Osteocyte (in vitro differentiated cells): Measurements from ENCODE around the gene CAMK2B. TPM values are rescaled to one million over a fixed set of nuclear protein-coding genes. Genes with fewer than 3 reads are reported as not detected.

Experiments used
- DNase-seq: peaks from one replicate; pipeline ENCODE4 v3.0.0; 2021; ENCODE audit warnings: mixed read lengths; ENCODE audit not compliant: unreplicated experiment; ENCODE audit errors: extremely low spot score
- H3K27ac Mint-ChIP-seq: one replicate; pipeline ENCODE4 v1.8.0; 2021; ENCODE audit warnings: mild to moderate bottlenecking, mixed read lengths; ENCODE audit not compliant: unreplicated experiment
- H3K27me3 Mint-ChIP-seq: one replicate; pipeline ENCODE4 v1.8.0; 2021; ENCODE audit warnings: mixed read lengths; ENCODE audit not compliant: unreplicated experiment
- H3K36me3 Mint-ChIP-seq: one replicate; pipeline ENCODE4 v1.8.0; 2021; ENCODE audit warnings: mixed read lengths; ENCODE audit not compliant: unreplicated experiment
- H3K4me1 Mint-ChIP-seq: one replicate; pipeline ENCODE4 v1.8.0; 2021; ENCODE audit warnings: mixed read lengths; ENCODE audit not compliant: unreplicated experiment
- H3K4me3 Mint-ChIP-seq: one replicate; pipeline ENCODE4 v1.8.0; 2021; ENCODE audit warnings: mild to moderate bottlenecking, moderate library complexity, mixed read lengths; ENCODE audit not compliant: unreplicated experiment
- H3K9me3 Mint-ChIP-seq: one replicate; pipeline ENCODE4 v1.8.0; 2021; ENCODE audit warnings: mixed read lengths; ENCODE audit not compliant: unreplicated experiment
- CTCF ChIP-seq: fragments of 200-600 bp; sonication (generic); IDR thresholded peaks from 2 replicates; pipeline ENCODE4 v1.5.0; 2021; ENCODE audit warnings: antibody characterized with exemption, mild to moderate bottlenecking, moderate library complexity
- total RNA-seq: library from RNA; stranded (reverse); gene quantifications from 2 replicates; pipeline ENCODE4 v1.2.1, GENCODE V29; 2021

CAMK2B gene
- total RNA-seq, 1 donor from 2014 or later: not detected

DNA sequence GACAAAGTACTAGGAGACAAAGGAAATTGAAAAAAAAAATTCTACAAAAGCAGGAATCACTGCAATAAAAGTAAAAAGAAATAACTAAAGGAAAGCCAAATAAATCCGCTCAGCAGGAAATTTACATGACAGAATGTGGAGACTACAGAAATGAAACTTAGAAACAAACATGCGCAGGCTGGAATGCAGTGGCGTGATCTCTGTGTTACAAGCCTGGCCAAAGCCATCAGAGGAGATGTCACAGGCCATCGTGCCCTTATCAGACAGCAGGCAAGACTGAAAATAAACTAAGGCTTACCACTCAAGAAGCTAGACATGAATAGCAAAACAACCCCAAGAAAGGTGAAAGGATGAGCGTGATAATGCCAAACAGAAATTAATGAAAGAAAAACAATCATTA lies 6.3 kb upstream of the CAMK2B start:
- H3K27me3 Mint-ChIP-seq: peaks cover 41% of the 10 kb centered on the region
- no peak for DNase-seq
- H3K36me3 Mint-ChIP-seq: no peaks in the 10 kb centered on the region
- H3K4me3 Mint-ChIP-seq: no peak overlapping the region
- no peak for TF ChIP-seq CTCF
- peaks cover 14% of the 10 kb centered on the region for H3K4me1 Mint-ChIP-seq
- no peak overlapping the region for H3K27ac Mint-ChIP-seq
- peaks cover 7% of the 10 kb centered on the region for H3K9me3 Mint-ChIP-seq

- no peak for TF ChIP-seq CTCF
- no peak overlapping the region for H3K4me3 Mint-ChIP-seq
- no peak overlapping the region for H3K27ac Mint-ChIP-seq
- H3K9me3 Mint-ChIP-seq: no peaks in the 10 kb centered on the region
- H3K27me3 Mint-ChIP-seq: peaks cover 41% of the 10 kb centered on the region
- no peak for DNase-seq
- H3K36me3 Mint-ChIP-seq: no peaks in the 10 kb centered on the region
- peaks cover 17% of the 10 kb centered on the region for H3K4me1 Mint-ChIP-seq
Observed at GRCh38 chr7:44330331-44330730, 4.9 kb upstream of the CAMK2B start.

DNA sequence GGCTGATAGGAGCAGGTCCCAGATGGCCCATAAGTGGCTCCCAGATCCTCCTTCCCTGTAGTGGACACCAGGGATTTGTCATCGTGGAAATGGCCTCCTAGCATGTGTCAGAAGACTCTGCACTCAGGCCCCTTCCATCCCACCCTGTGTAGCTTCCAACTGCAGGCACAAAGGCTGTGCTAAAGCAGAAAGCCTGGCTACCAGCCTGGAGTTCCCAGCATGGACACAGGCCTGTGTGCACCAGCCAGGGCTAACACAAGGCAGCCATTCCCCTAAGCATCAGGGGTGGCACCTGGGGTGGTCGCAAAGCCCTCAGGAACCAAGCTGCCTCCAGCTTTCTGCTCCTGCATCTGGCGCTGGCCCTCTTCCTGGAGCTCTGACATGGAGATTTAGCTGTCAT lies 4.5 kb upstream of the CAMK2B start:
- no peak for TF ChIP-seq CTCF
- Mint-ChIP-seq H3K27me3 (peaks cover 41% of the 10 kb centered on the region), H3K4me1 (peaks cover 17% of the 10 kb centered on the region), H3K4me3 (no peak overlapping the region), H3K9me3 (no peaks in the 10 kb centered on the region), H3K27ac (no peak overlapping the region), H3K36me3 (no peaks in the 10 kb centered on the region)
- DNase-seq: no peak

DNA sequence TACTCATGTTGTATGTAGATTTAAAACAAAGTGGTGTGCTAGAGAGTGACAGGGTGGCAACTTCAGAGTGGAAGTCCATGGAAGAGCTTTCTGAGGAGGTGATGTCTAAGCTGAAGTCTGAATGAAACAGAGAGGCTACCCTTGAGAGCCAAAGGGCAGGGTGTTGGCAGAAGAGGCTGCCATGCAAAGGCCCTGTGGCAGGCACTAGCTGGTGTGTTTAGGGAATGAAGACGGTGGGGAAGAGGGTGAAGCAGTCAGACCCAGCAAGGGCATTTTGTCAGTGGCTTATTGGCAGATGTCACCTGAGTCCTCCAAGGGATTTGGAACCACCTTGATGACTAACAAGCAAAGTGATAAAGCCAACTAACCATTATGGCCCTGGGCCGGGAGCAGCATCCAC lies 3.7 kb upstream of the CAMK2B start:
- no peak for TF ChIP-seq CTCF

GRCh38 chr7:44327981-44328380 lies 2.6 kb upstream of the CAMK2B start:
- Mint-ChIP-seq H3K4me1 (peaks cover 7% of the 10 kb centered on the region), H3K4me3 (no peak overlapping the region), H3K27me3 (peaks cover 57% of the 10 kb centered on the region), H3K36me3 (no peaks in the 10 kb centered on the region), H3K9me3 (no peaks in the 10 kb centered on the region), H3K27ac (no peak overlapping the region)
- DNase-seq: no peak
- no peak for TF ChIP-seq CTCF

More for the DNA sequence above, 3.7 kb upstream of the CAMK2B start:
- no peaks in the 10 kb centered on the region for H3K9me3 Mint-ChIP-seq
- peaks cover 18% of the 10 kb centered on the region for H3K4me1 Mint-ChIP-seq
- H3K4me3 Mint-ChIP-seq: no peak overlapping the region
- no peak overlapping the region for H3K27ac Mint-ChIP-seq
- H3K36me3 Mint-ChIP-seq: no peaks in the 10 kb centered on the region
- no peak for DNase-seq
- peaks cover 46% of the 10 kb centered on the region for H3K27me3 Mint-ChIP-seq
